NCI-H1694 treated with DMSO at 0.1 percent for 48 hours (cell line): ENCODE measurements around the gene TOB1.
"Not testable (repeated sequence)": the region's sequence is repeated elsewhere in the genome, so short reads cannot be mapped to it uniquely, and the experiment has no call there.

Source experiments
- DNase-seq: peaks from one replicate; lab custom pipeline; 2025; lab: John Stamatoyannopoulos, UW

The TOB1 gene

DNA sequence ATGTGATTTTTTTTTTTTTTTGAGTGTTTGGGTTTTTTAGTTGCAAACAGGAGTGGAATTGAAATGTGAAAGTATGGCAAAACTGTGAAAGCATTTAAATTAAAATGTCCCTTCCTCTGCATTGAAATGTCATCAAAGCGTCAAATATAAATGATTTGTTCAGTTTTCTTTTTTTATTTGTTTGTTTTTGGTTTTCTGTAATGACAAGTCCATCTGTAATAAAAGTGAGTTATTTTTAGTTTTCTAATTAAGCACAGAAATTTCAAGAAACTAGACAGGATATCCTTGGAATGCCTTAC, 1.9 kb upstream of the TOB1 start:
- no peak for DNase-seq

DNA sequence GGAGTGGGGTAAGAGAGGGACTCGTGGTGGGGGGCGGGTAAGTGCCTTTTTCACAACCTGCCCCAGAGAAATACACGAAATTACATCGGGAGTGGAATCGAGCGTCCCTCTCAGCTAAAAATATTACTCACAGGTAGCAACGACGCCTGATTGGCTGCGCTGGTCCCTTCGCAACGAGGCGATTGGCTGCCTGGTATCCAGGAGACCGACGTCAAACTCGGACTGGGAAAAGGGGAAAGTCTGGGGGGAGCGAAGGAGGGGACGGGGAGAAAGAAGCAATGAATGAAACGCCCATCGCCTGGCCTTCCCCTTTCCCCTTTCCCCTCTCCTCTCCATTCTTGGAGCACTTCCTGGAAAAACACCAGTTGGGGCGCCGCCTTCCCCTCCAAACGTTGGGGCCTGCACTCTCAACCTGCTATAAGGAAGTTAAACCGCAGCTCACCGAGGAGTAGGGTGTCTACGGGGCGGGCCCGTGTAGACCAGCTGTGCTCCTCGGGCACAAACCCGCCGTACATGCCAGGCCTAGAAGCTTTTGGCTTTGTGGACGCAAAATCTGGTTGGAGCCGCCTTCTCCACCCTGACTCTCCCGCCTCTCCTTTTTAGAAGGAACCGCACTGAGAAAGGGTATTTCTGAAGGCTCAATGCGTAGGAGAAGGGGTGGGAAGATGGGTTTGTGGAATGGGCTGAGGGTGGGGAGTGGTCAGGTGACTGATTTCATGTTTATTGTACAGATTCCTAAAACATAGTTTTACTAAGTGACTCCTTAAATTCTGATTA, 1.4 kb upstream of the TOB1 start:
- DNase-seq: peak; percentile 96

DNA sequence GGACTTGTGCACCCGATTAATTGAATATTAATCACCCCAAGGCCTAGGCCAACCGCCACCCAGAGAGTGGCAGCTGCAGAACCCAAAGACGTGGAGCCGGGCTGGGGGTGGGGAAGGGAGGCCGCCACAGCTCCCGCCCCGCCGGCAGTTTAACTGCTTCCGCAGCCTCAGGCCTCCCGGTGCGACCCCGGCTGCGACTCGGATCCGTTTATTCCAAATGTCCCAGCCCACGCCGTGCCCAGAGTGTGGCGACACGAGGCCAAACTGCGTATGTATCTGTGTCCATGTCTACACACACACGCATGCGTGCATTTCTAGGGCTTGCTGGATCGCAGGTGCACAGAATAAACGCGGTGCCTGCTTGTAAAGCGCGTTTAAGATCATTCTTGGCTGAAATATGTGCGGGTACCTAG, 802 bp upstream of the TOB1 start:
- DNase-seq: peak; percentile 86

DNA sequence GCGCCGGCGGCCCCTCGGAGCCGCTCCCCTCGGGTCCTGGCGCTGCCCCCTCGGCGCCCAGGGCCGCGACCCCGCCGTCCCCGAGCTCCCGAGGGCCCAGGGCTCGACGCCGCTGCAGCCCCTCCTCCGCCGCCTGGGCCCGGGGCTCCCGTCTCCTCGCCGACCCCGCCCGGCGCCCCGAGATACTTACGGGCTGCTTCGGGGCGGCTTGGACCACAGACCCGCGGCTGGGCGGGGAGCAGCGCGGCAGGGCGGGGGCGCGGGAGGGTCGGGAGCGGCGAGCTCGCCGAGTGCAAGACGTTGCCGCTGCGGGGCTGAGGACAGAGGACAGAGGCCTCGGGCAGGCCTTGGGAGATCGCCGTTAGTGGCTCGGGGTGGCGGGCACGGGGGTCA, 290 bp downstream of the TOB1 start:
- DNase-seq: no peak

DNA sequence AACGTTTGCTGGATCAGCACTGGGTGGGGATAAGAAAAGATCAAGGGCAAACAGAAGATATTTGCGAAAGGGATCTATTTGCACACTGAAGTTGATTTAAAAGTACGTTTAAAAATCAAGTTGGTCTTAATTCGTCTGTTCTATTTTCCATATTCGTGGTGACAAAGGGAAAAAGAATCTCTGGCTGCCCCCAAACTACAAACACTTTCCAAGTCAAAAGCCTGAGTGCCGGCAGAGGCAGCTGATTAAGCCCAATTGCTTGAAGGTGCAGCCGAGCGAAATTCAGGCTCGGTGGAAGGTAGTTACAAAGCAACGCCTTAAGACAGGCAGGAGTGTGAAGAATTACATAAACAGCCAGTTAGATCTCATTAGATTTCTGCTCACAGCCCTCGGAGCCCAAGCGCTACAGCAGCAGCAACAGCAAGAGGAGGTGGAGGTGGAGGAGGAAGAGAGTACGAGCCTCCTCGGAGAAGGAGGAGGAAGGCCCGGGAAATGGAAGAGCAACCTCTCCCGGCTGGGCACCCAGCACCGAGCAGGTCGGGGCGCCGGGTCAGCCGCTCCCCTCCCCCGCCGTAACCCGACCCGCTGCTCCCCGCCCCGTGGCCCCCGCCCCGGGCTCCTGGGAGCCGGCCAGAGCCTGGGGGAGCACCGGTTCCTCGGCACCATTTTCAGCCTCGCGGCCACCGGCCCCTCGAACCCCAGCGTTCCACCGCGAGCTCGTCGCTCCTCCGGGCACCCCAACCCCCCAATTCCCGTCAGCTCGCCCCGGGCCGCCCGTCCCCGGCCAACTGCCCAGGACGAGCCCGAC, 890 bp downstream of the TOB1 start:
- DNase-seq: no peak

DNA sequence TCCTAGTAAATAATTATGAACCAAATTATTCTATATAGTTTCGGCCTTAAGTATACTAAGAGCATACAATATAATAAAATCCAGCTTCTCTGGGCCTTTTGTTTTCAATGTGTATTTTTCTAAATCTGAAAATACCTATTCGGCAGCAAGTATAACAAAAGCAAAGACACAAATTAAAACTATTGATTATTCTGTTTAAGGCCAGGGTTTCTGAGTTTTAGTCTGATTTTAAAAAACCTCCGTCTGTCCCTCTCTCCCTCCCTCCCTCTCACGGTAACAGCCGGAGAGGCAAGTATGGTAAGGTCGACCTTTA, 1.5 kb downstream of the TOB1 start:
- no peak for DNase-seq

DNA sequence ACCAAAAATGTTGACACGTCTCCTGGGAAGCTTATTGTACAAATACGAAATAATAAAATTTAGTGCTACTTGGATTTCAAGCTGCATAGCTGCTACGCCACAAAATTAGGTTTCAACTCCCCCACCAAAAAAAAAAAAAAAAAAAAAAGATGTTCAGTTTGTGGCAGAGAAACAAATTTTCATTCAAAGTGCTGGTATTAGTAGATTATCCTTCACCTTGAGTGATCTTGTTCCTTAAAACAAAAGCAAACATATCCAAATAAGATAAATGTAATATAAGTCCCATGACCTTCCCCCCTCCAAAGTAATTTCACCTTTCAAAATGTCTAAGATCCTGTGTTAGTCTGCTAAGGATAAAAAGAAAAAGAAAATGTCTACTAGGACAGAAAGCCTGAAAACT, 2.2 kb downstream of the TOB1 start:
- DNase-seq: no peak

DNA sequence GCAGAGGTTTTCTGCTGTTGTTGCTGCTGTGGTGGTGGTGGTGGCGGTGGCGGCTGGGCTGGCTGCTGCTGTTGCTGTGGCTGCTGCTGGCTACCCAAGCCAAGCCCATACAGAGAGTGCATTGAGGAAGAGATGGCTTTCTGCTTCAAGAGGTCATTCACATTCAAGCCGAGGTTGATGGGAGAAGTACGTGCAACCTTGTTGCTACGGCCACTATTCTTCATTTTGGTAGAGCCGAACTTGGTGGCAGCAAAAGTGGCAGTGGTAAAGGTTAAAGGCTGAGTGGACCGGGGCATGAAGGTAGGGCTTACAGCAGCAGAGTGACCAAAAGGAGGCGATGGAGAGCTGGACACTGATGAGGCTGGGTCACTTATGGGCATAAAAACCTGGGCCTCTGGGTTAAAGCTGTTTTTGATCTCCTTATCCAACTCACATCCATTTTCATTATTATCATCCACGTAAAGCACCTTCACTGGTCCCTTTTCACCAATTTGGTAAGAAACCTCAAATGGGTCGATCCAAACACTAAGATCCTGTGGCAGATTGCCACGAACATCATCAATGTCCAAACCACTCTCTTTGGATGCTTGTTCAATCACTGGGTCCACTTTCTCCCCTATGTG, 2.8 kb downstream of the TOB1 start:
- no peak for DNase-seq

DNA sequence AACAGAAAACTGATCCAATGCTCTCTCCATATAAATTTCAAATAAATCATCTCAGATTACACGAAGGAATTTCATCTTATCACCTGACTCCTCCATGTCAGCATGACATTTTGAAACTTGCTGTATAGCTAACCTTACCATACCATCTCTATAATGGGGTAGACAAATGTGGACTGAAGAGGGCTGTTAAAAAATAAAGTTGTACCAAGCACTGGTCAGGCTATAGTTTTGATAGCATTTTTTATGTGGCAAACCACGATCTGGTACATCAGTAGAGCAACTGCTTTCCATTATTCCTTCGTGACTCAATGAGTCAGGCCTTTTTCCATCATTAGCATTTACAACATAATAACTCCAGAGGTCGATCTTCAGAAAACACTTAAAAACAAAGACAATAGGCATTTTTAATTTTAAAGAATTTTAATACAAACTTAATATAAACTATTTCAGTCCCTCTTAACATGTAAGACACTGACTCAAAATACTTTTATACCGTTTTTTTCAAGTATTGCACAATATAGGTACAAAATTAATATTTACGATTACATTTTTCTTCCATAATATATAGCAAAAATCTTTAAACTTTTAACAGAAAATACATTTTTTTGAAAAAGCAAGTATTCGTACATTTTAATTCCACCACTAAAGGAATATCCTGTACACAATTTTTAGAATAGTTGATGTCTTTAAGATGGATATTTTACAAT, 4.2 kb downstream of the TOB1 start:
- DNase-seq: no peak

DNA sequence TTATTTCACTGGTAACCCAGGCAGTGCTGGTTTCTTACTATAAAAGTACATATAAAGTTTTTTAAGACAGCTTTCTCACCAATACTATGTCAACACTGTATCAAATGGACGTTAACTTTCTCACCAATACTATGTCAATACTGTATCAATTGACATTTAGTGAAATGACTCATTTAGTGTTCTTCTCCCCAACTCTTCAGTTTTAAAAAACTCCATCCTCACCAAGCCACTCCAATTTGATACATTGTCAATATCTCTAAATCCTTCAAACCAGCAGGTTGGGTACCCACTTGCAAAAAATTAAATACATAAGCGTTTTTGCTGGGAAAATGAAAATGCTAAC, 4.8 kb downstream of the TOB1 start:
- DNase-seq: no peak

DNA sequence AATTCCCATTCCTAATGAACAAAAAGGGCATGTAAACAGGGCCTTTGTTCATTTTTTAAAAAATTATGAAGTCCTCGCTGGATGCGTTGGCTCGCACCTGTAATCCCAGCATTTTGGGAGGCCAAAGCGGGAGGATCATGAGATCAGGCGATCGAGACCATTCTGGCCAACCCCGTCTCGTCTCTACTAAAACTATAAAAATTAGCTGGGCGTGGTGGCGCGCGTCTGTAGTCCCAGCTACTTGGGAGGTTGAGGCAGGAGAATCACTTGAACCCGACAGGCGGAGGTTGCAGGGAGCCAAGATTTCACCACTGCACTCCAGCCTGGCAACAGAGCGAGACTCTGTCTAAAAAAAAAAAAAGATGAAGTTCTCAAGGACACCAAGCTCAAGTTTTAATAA, 6.4 kb downstream of the TOB1 start:
- DNase-seq: not testable (repeated sequence)

DNA sequence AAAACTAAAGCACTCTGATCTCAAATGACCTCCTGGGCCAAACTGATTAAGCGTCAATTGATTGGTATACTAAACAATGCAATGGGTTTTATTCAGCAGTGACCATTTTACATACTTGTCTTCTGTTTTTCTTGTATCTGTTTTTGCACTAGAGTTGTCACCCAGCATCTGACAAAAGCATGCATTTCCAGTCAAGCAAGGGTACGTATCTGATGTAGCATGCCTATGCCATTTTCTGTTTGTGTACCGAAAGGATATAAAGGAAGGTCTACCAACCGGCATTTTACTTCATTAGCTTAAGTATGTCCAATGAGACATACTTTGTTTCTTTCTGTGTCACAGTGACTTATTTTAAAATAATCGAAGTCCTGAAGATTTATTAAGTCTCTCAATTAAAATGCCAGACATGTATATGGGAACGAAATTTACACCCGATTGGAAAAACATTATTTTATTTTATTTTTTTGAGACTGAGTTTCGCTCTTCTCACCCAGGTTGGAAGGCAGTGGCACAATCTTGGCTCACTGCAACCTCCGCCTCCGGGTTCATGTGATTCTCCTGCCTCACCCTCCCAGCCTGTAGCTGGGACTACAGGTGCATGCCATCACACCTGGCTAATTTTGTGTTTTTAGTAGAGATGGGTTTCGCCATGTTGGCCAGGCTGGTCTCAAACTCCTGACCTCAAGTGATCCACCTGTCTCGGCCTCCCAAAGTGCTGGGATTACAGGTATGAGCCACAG, 7.5 kb downstream of the TOB1 start:
- DNase-seq: no peak

DNA sequence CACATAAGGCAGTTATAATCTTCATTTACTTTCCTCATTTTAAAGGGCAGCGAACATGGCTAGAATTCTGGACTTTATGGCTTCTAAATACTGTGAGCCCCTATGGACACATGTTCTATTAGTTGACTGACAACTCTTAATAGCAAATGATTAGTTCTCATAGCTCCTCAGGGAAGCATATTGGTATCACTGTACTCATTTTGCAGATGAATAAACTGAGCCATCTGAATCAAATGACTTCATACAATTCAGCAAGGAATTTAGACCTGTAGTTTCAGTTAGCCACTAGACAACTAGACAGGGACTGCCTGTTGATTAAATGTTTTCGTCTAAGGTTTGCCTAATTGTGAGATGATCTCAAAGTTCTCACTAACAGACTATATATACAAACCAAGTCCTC, 9.7 kb downstream of the TOB1 start:
- no peak for DNase-seq

DNA sequence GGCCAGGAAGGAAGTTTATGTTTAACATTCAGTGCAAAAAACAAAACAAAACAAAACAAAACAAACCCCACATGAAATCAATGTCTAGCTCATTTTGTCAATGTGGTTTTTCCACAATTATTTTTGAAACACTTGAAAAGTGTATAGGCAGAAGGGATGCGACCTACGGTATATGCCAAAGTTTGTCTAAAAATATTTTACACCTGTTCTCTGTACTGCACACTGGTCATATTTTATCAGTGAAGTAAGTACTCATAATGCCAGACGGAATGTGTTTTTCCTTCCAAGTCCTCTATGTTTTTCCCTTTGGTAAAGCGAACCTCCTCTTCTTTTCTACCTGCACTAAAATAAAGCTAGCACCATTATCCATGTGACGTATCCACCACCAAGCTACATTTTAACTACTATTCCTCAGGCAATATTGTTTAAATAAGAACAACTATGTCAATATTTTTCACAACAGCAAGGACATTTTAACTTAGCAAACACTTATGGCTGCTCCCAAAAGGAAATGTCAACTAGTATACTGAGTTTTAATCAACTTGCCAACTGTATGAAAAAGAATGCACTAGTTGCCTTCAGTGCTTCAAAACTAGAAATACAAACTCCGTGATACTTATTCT, 10.3 kb downstream of the TOB1 start:
- no peak for DNase-seq

DNA sequence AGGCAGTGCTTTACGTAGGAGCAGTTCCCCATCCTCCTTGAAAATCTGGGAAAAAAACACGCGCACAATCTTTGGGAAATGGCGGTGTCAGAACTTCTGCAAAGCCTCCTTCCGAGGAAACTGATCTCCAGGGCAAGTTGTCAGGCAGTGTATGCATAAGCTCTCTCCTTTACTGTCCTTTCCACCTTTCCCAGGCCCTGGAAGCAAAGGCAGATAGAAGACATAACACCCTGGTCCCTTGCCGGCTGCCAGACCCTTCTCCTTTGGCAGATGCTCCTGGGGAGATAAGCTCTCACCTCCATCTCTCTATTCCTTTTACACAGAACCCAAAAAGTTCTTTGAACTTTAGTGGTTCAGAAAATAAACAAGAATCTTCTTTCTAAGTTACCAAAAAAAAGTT, 12.4 kb downstream of the TOB1 start:
- no peak for DNase-seq

DNA sequence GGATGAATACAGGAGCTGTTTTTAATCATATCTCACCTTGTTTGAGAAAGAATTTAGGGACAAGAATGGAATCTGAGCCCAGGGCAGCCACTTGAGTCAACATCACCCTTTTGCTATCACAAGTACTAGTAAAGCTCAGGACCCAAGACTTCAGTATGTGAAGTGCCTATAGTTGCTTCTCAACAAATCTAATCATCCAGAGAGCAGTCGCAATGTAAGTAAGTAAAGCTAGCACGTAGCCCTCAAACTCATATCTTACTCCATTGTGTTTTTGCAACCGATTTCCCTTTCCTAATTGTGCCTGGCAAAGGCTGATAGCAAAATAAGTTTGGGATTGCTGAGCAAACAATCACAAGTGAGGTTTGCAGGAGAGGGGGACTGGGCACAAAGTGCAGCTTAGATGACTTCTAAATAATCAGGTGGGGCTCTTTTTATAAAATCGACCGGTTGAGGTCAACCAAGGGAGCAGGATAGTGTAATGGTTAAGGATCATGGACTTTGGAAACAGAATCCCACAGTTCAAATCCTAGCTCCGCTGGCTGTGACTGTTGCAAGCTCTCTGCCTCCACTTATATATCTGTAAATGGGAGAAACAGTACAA, 13.0 kb downstream of the TOB1 start:
- no peak for DNase-seq

DNA sequence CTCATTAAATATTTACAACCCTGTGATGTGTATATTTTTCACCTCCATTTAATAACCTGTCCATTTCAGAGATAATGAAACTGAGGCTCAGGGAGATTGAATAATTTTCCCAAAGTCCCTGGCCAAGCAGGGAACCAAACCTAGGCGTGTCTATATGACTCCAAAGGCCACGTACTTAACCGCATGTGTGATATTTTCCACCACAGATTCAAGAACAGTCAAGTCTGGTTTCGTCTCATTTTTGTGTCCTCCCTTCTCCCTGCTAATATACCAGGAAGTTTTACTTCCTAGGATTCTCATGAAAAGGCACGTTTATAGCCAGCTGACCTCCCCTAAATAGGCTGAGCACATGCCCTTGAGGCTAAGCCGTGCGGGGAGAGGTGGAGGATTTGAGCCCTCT, 15.5 kb downstream of the TOB1 start:
- no peak for DNase-seq

DNA sequence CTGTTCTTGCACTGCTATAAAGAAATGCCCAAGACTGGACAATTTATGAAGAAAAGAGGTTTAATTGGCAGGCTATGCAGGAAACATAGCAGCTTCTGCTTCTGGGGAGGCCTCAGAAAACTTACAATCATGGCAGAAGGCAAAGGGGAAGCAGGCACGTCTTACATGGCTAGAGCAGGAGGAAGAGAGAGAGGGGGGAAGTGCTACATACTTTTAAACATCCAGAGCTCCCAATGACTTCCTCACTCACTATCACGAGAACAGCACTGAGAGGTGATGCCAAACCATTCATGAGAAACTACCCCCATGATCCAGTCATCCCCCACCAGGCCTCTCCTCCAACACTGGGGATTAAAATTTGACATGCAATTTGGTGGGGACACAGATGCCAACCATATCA, 17.4 kb downstream of the TOB1 start:
- no peak for DNase-seq

DNA sequence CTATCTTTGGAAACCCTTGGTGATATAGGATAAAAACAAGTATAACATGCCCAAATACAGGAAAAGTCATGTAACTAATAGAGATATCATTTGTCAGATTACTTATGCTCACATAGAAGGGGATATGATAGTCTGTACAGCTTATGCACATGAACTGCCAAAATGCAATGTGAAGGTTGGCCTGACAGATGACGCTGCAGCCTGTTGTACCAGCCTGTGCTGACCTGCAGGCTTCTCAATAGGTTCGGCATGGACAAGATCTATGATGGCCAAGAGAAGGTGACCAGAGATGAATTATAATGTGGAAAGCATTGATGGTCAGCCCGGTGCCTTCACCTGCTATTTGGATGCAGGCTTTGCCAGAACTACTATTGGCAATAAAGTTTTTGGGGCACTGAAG, 18.1 kb downstream of the TOB1 start:
- DNase-seq: no peak

DNA sequence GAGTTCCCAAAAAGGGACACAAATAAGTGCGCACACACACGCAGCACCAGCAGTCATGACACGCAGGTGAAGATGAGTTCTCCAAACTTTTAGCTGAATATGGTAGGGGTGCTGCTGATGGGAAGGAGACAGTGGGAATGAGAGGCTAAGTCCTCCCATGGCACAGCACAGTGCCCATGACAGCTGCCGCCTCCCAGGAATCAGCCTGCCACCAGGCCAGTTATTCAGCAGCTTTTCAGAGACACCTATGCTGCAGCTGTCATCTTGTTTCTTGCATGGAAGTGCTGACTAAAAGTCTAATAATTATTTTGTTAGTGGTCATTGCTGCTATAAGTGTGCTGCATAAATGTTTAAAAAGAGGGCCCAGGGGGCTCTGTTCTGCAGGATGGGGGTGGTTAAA, 18.6 kb downstream of the TOB1 start:
- peak; percentile 18 for DNase-seq
